Measurements from ENCODE around the gene NRF1.

DNA sequence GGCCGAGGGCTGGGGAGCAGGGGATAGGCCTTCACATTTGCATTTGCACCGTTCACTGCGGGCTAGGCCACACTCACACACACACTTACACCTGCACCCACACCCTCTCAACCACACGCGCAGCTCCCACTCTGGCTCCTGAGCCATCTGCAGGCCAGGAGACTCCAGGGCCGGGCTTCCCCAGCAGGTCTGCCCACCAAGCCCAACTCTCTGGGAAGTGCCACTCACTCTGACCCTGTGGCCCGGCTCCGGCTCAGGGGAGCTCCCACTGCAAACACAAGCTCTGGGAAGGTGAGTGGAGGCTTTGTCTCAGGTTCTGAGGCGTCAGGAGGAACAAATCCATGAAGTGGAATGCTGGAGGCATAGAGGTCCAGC lies 157.9 kb downstream of the NRF1 start:
- TF ChIP-seq, protein P1, sequence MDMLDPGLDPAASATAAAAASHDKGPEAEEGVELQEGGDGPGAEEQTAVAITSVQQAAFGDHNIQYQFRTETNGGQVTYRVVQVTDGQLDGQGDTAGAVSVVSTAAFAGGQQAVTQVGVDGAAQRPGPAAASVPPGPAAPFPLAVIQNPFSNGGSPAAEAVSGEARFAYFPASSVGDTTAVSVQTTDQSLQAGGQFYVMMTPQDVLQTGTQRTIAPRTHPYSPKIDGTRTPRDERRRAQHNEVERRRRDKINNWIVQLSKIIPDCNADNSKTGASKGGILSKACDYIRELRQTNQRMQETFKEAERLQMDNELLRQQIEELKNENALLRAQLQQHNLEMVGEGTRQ (IDR thresholded peaks at IDR 0.05; ENCODE audit: low read length) = no peak
- no peak for TF ChIP-seq CBX8 (IDR thresholded peaks at IDR 0.05; ENCODE audit: borderline replicate concordance, low read depth, low read length)
- TF ChIP-seq CBX5 (IDR thresholded peaks at IDR 0.05; ENCODE audit: low read depth, low read length) = no peak
- TF ChIP-seq, protein P2, sequence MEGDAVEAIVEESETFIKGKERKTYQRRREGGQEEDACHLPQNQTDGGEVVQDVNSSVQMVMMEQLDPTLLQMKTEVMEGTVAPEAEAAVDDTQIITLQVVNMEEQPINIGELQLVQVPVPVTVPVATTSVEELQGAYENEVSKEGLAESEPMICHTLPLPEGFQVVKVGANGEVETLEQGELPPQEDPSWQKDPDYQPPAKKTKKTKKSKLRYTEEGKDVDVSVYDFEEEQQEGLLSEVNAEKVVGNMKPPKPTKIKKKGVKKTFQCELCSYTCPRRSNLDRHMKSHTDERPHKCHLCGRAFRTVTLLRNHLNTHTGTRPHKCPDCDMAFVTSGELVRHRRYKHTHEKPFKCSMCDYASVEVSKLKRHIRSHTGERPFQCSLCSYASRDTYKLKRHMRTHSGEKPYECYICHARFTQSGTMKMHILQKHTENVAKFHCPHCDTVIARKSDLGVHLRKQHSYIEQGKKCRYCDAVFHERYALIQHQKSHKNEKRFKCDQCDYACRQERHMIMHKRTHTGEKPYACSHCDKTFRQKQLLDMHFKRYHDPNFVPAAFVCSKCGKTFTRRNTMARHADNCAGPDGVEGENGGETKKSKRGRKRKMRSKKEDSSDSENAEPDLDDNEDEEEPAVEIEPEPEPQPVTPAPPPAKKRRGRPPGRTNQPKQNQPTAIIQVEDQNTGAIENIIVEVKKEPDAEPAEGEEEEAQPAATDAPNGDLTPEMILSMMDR (IDR thresholded peaks at IDR 0.05; ENCODE audit: control extremely low read depth in 1 of 3, insufficient read depth in 1 of 3, low read depth in 1 of 3, low read length in 3 of 3) = no peak
- TF ChIP-seq ASH2L (IDR thresholded peaks at IDR 0.05; ENCODE audit: low read length) = no peak
- no peak for TF ChIP-seq SP4 (IDR thresholded peaks at IDR 0.05; ENCODE audit: low read length)
- TF ChIP-seq JUN (IDR thresholded peaks at IDR 0.05; ENCODE audit: low read depth, low read length) = no peak
- TF ChIP-seq KDM1A (IDR thresholded peaks at IDR 0.05; ENCODE audit: borderline replicate concordance, low read length) = no peak
- TF ChIP-seq, protein P3, sequence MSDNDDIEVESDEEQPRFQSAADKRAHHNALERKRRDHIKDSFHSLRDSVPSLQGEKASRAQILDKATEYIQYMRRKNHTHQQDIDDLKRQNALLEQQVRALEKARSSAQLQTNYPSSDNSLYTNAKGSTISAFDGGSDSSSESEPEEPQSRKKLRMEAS (IDR thresholded peaks at IDR 0.05) = no peak
- TF ChIP-seq, protein P4, sequence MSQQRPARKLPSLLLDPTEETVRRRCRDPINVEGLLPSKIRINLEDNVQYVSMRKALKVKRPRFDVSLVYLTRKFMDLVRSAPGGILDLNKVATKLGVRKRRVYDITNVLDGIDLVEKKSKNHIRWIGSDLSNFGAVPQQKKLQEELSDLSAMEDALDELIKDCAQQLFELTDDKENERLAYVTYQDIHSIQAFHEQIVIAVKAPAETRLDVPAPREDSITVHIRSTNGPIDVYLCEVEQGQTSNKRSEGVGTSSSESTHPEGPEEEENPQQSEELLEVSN (IDR thresholded peaks at IDR 0.05) = no peak
